HAP-1 (cell line): Measurements from ENCODE around the gene ASIC2.

Source experiments
- DNase-seq, 2 experiments: peaks; one replicate each; pipeline ENCODE4 v3.0.0-alpha.2; 2016 to 2020; ENCODE audit warnings: low spot score in 2 of 2
- H3K27me3 ChIP-seq: fragments of 250-450 bp; sonication (Bioruptor Pico); 2 replicates; pipeline ENCODE4 v1.5.1; 2020; ENCODE audit warnings: low read depth, mild to moderate bottlenecking, moderate library complexity
- H3K36me3 ChIP-seq: fragments of 250-450 bp; sonication (Bioruptor Pico); replicated peaks from 2 replicates; pipeline ENCODE4 v1.5.1; 2020; ENCODE audit warnings: mild to moderate bottlenecking
- H3K4me1 ChIP-seq: fragments of 250-450 bp; sonication (Bioruptor Pico); 2 replicates; pipeline ENCODE4 v1.5.1; 2020; ENCODE audit warnings: mild to moderate bottlenecking
- H3K4me3 ChIP-seq: fragments of 250-450 bp; sonication (Bioruptor Pico); 2 replicates; pipeline ENCODE4 v1.5.1; 2020; ENCODE audit warnings: mild to moderate bottlenecking, moderate library complexity
- H3K9me3 ChIP-seq: fragments of 250-450 bp; sonication (Bioruptor Pico); 2 replicates; pipeline ENCODE4 v1.5.1; 2020; ENCODE audit warnings: mild to moderate bottlenecking, moderate library complexity
- in situ Hi-C: fragments of 300-500 bp; cut with MboI; formaldehyde crosslinking; loops from 3 replicates; pipeline ENCODE4 v1.14.3; 2020; ENCODE audit warnings: low sequenced_read_pairs, inconsistent platforms, mixed read lengths

ASIC2 gene

GRCh38 chr17:33109336-33110072, 183.6 kb downstream of the ASIC2 start:
- DNase-seq, result no peak
- Histone ChIP-seq H3K4me3 (no peak overlapping the region), H3K9me3 (no peaks in the 10 kb centered on the region), H3K27me3 (no peaks in the 10 kb centered on the region), H3K4me1 (no peaks in the 10 kb centered on the region), H3K36me3 (no peaks in the 10 kb centered on the region)
- in situ Hi-C loops, result no loop called here

- Histone ChIP-seq H3K4me1 (no peaks in the 10 kb centered on the region), H3K36me3 (no peaks in the 10 kb centered on the region), H3K9me3 (no peaks in the 10 kb centered on the region), H3K27me3 (no peaks in the 10 kb centered on the region), H3K4me3 (no peak overlapping the region)
- in situ Hi-C loops, result no loop called here
- no peak for DNase-seq
Observed at GRCh38 chr17:33106525-33107165, 186.4 kb downstream of the ASIC2 start.

GRCh38 chr17:33105911-33106310, 187.2 kb downstream of the ASIC2 start:
- in situ Hi-C loops, result no loop called here

GRCh38 chr17:33099906-33100305, 193.2 kb downstream of the ASIC2 start:
- in situ Hi-C loops, result no loop called here
- H3K9me3 ChIP-seq, result no peaks in the 10 kb centered on the region
- no peaks in the 10 kb centered on the region for H3K36me3 ChIP-seq
- DNase-seq, result no peak
- H3K4me3 ChIP-seq, result no peak overlapping the region
- peaks cover 4% of the 10 kb centered on the region; the same call in 1 of the 2 replicates for H3K27me3 ChIP-seq
- no peaks in the 10 kb centered on the region for H3K4me1 ChIP-seq

More at GRCh38 chr17:33105911-33106310, 187.2 kb downstream of the ASIC2 start:
- H3K27me3 ChIP-seq, result no peaks in the 10 kb centered on the region
- H3K36me3 ChIP-seq, result no peaks in the 10 kb centered on the region
- no peaks in the 10 kb centered on the region for H3K4me1 ChIP-seq
- H3K9me3 ChIP-seq, result no peaks in the 10 kb centered on the region
- no peak for DNase-seq
- H3K4me3 ChIP-seq, result no peak overlapping the region

- DNase-seq, result no peak
- in situ Hi-C loops, result no loop called here
- H3K27me3 ChIP-seq, result peaks cover 4% of the 10 kb centered on the region; the same call in 1 of the 2 replicates
Observed at GRCh38 chr17:33099252-33099651, 193.8 kb downstream of the ASIC2 start.

GRCh38 chr17:33097411-33097810, 195.7 kb downstream of the ASIC2 start:
- no peak for DNase-seq
- H3K4me1 ChIP-seq, result no peaks in the 10 kb centered on the region
- peaks cover 4% of the 10 kb centered on the region; the same call in 1 of the 2 replicates for H3K27me3 ChIP-seq
- no peaks in the 10 kb centered on the region for H3K36me3 ChIP-seq
- H3K9me3 ChIP-seq, result no peaks in the 10 kb centered on the region
- no peak overlapping the region for H3K4me3 ChIP-seq
- in situ Hi-C loops, result no loop called here

More at GRCh38 chr17:33099252-33099651, 193.8 kb downstream of the ASIC2 start:
- H3K4me1 ChIP-seq, result no peaks in the 10 kb centered on the region
- H3K4me3 ChIP-seq, result no peak overlapping the region
- no peaks in the 10 kb centered on the region for H3K36me3 ChIP-seq
- H3K9me3 ChIP-seq, result no peaks in the 10 kb centered on the region

- Histone ChIP-seq H3K9me3 (no peaks in the 10 kb centered on the region), H3K4me3 (no peak overlapping the region), H3K36me3 (no peaks in the 10 kb centered on the region), H3K27me3 (peaks cover 4% of the 10 kb centered on the region; the same call in 1 of the 2 replicates), H3K4me1 (no peaks in the 10 kb centered on the region)
- in situ Hi-C loops, result no loop called here
- DNase-seq, result no peak
Observed at GRCh38 chr17:33096161-33096560, 196.9 kb downstream of the ASIC2 start.

- H3K9me3 ChIP-seq, result no peaks in the 10 kb centered on the region
- no peak overlapping the region for H3K4me3 ChIP-seq
- in situ Hi-C loops, result no loop called here
- no peak for DNase-seq
- H3K4me1 ChIP-seq, result no peaks in the 10 kb centered on the region
- H3K36me3 ChIP-seq, result no peaks in the 10 kb centered on the region
- H3K27me3 ChIP-seq, result no peaks in the 10 kb centered on the region
Observed at GRCh38 chr17:33091271-33091670, 201.8 kb downstream of the ASIC2 start.

- in situ Hi-C loops, result no loop called here
- no peaks in the 10 kb centered on the region for H3K27me3 ChIP-seq
- no peaks in the 10 kb centered on the region for H3K36me3 ChIP-seq
- DNase-seq, result no peak
- H3K4me1 ChIP-seq, result no peaks in the 10 kb centered on the region
- no peak overlapping the region for H3K4me3 ChIP-seq
- no peaks in the 10 kb centered on the region for H3K9me3 ChIP-seq
Observed at GRCh38 chr17:33090806-33091205, 202.3 kb downstream of the ASIC2 start.

GRCh38 chr17:33086878-33087277, 206.2 kb downstream of the ASIC2 start:
- Histone ChIP-seq H3K27me3 (no peaks in the 10 kb centered on the region), H3K36me3 (no peaks in the 10 kb centered on the region), H3K4me1 (peaks cover 4% of the 10 kb centered on the region; the same call in 1 of the 2 replicates), H3K9me3 (no peaks in the 10 kb centered on the region), H3K4me3 (no peak overlapping the region)
- in situ Hi-C loops, result no loop called here
- no peak for DNase-seq

- in situ Hi-C loops, result no loop called here
- no peaks in the 10 kb centered on the region for H3K9me3 ChIP-seq
- no peak overlapping the region for H3K4me3 ChIP-seq
- DNase-seq, result no peak
- no peaks in the 10 kb centered on the region for H3K36me3 ChIP-seq
- peaks cover 4% of the 10 kb centered on the region; the same call in 1 of the 2 replicates for H3K4me1 ChIP-seq
- H3K27me3 ChIP-seq, result no peaks in the 10 kb centered on the region
Observed at GRCh38 chr17:33086041-33086440, 207.1 kb downstream of the ASIC2 start.

GRCh38 chr17:33085256-33085655, 207.8 kb downstream of the ASIC2 start:
- in situ Hi-C loops, result no loop called here
- H3K4me3 ChIP-seq, result no peak overlapping the region
- H3K9me3 ChIP-seq, result no peaks in the 10 kb centered on the region
- H3K4me1 ChIP-seq, result peaks cover 4% of the 10 kb centered on the region; the same call in 1 of the 2 replicates
- DNase-seq, result peak in 1 of 2 experiments; percentile 8
- H3K27me3 ChIP-seq, result no peaks in the 10 kb centered on the region
- H3K36me3 ChIP-seq, result no peaks in the 10 kb centered on the region

GRCh38 chr17:33084755-33085154, 208.3 kb downstream of the ASIC2 start:
- Histone ChIP-seq H3K36me3 (no peaks in the 10 kb centered on the region), H3K9me3 (no peaks in the 10 kb centered on the region), H3K4me1 (peaks cover 4% of the 10 kb centered on the region; the same call in 1 of the 2 replicates), H3K27me3 (no peaks in the 10 kb centered on the region), H3K4me3 (no peak overlapping the region)
- no peak for DNase-seq
- in situ Hi-C loops, result no loop called here

GRCh38 chr17:33082529-33083173, 210.4 kb downstream of the ASIC2 start:
- in situ Hi-C loops, result no loop called here
- peaks cover 4% of the 10 kb centered on the region; the same call in 1 of the 2 replicates for H3K4me1 ChIP-seq

More at GRCh38 chr17:33082529-33083173, 210.4 kb downstream of the ASIC2 start:
- DNase-seq, result no peak
- no peaks in the 10 kb centered on the region for H3K9me3 ChIP-seq
- H3K27me3 ChIP-seq, result no peaks in the 10 kb centered on the region
- no peaks in the 10 kb centered on the region for H3K36me3 ChIP-seq
- H3K4me3 ChIP-seq, result no peak overlapping the region
